Mucosa of descending colon (tissue), 3 donors: ENCODE results near the gene ERC2. TPM values are rescaled to one million over a fixed set of nuclear protein-coding genes. Genes with fewer than 3 reads are reported as not detected.
"Not testable (repeated sequence)": the region's sequence is repeated elsewhere in the genome, so short reads cannot be mapped to it uniquely, and the experiment has no call there.

Experiments
- ATAC-seq: fragments of 200-7000 bp; cut with Tn5 transposase; one replicate; pipeline ENCODE4 v1.9.1; 2020; ENCODE audit warnings: mild to moderate bottlenecking, moderate library complexity
- DNase-seq, 3 donors: peaks; one replicate each; pipeline ENCODE4 v3.0.0-alpha.2; 2020
- H3K36me3 ChIP-seq: fragments of 200-600 bp; one replicate; pipeline ENCODE4 v1.8.0; 2021; ENCODE audit warnings: low read depth, mild to moderate bottlenecking
- H3K4me1 ChIP-seq: fragments of 200-600 bp; one replicate; pipeline ENCODE4 v1.8.0; 2021; ENCODE audit warnings: low read depth, mild to moderate bottlenecking
- H3K4me3 ChIP-seq: fragments of 200-600 bp; one replicate; pipeline ENCODE4 v1.8.0; 2021; ENCODE audit warnings: mild to moderate bottlenecking
- H3K9me3 ChIP-seq: fragments of 200-600 bp; one replicate; pipeline ENCODE4 v1.8.0; 2021; ENCODE audit warnings: mild to moderate bottlenecking
- CTCF ChIP-seq: fragments of 200-600 bp; IDR thresholded peaks from one replicate; pipeline ENCODE4 v1.8.0; 2022; ENCODE audit warnings: antibody characterized with exemption, mild to moderate bottlenecking
- intact Hi-C, 2 donors: fragments of 100-400 bp; cut with DNase I in 1 of 2; cut with micrococcal nuclease in 1 of 2; formaldehyde crosslinking; loops; one replicate each; pipeline versions ENCODE4 v1.11.0 to v1.11.1; 2022; cut with DNase I, micrococcal nuclease
- total RNA-seq, 3 donors: library from RNA; stranded (reverse); fragmentation: NEBNext Ultra II Directional in 2 of 3; extraction: Animal tissue kit (Norgen Biotek cat#: 25700) in 2 of 3; gene quantifications; one replicate each; pipeline versions ENCODE4 v1.2.1 to v1.2.4, GENCODE V29; 2021 to 2023
- donor health status: DM: no; HTN: no; CAD: no; lungs with moderate emphysema.
- donor health status: DM: no; HTN: no; CAD: no.
- donor health status: DM: no; HTN: yes; CAD: no.

ERC2 gene
- total RNA-seq, 3 donors from 2014 or later: 0.06 to 1.8 (median 0.43) TPM

DNA sequence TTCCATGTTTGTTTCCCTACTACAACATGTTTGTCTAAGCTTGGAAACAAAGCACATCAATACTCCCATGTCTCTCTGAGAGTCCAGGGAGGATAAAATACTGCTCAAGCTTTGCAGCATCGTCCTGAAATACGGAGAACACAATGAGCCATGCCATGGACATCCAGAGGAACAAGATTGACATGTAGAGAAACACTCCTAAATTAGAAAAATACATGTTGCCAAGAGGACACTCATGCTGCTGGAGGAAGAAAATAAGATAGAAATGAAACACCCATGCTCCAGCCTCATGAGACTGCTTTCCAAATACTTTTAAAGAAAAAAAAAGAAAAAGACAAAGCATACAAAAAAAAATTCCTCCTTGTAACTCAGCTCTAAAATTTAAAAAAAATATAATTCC, 387.0 kb downstream of the ERC2 start:
- Histone ChIP-seq H3K4me3 (no peak overlapping the region), H3K4me1 (no peaks in the 10 kb centered on the region), H3K36me3 (no peaks in the 10 kb centered on the region), H3K9me3 (no peaks in the 10 kb centered on the region)
- no peak for TF ChIP-seq CTCF
- DNase-seq (no peak), ATAC-seq (no peak)
- intact Hi-C loops: no loop called here

GRCh38 chr3:56076746-56077145, 391.5 kb downstream of the ERC2 start:
- Histone ChIP-seq H3K4me3 (no peak overlapping the region), H3K4me1 (no peaks in the 10 kb centered on the region), H3K9me3 (no peaks in the 10 kb centered on the region), H3K36me3 (no peaks in the 10 kb centered on the region)
- ATAC-seq (no peak), DNase-seq (no peak)
- intact Hi-C loops: no loop called here
- TF ChIP-seq CTCF: no peak

GRCh38 chr3:56075089-56075488, 393.2 kb downstream of the ERC2 start:
- DNase-seq: no peak
- Histone ChIP-seq H3K36me3 (no peaks in the 10 kb centered on the region), H3K4me1 (no peaks in the 10 kb centered on the region), H3K9me3 (no peaks in the 10 kb centered on the region), H3K4me3 (no peak overlapping the region)
- intact Hi-C loops: no loop called here
- ATAC-seq: no peak
- TF ChIP-seq CTCF: no peak

GRCh38 chr3:56069766-56070165, 398.5 kb downstream of the ERC2 start:
- no peaks in the 10 kb centered on the region for H3K4me1 ChIP-seq
- TF ChIP-seq CTCF: no peak
- peaks cover 3% of the 10 kb centered on the region for H3K9me3 ChIP-seq
- no peaks in the 10 kb centered on the region for H3K36me3 ChIP-seq
- intact Hi-C loops: no loop called here
- no peak for DNase-seq
- H3K4me3 ChIP-seq: no peak overlapping the region
- no peak for ATAC-seq

DNA sequence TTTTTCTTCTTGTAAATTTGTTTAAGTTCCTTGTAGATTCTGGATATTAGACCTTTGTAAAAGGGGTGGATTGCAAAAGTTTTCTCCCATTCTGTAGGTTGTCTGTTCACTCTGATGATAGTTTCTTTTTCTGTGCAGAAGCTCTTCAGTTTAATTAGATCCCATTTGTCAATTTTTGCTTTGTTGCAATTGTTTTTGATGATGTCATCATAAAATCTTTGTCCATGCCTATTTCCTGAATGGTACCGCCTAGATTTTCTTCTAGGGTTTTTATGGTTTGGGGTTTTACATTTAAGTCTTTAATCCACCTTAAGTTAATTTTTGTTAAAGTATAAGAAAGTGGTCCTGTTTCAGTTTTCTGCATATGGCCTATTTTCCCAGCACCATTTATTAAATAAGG, 401.9 kb downstream of the ERC2 start:
- ATAC-seq, H3K4me1 ChIP-seq, intact Hi-C loops, H3K4me3 ChIP-seq, DNase-seq, H3K9me3 ChIP-seq, H3K36me3 ChIP-seq: not testable (repeated sequence)

DNA sequence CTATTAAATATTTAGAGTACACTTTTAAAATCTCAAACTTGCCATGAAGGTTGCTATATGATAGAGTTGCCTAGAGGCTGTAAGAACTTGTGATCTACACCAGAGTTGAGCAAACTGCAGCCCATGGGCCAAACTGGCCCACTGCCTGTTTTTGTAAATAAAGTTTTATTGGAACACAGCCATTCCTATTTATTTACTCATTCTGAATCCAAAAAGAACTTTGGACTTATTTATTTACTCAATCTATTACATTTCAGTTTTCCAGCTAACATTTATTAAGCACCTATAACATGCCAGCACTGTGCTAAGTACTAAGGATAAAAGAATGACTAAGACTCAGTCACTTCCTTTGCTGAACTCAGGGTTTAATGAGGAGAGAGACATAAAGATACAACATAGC, 403.6 kb downstream of the ERC2 start:
- ATAC-seq: no peak
- Histone ChIP-seq H3K36me3 (no peaks in the 10 kb centered on the region), H3K4me1 (no peaks in the 10 kb centered on the region), H3K9me3 (peaks cover 3% of the 10 kb centered on the region), H3K4me3 (no peak overlapping the region)
- no peak for TF ChIP-seq CTCF
- DNase-seq: no peak
- intact Hi-C loops: no loop called here
